ENCODE measurements around the gene NFYB. TPM values are rescaled to one million over a fixed set of nuclear protein-coding genes. Genes with fewer than 3 reads are reported as not detected.

The NFYB gene
- total RNA-seq, 1 experiment from 2014 or later: 36.0 TPM

- DNase-seq: no peak
- H3K9me3 Mint-ChIP-seq (ENCODE audit: low read depth, unreplicated experiment): no peaks in the 10 kb centered on the region
- H3K27me3 Mint-ChIP-seq (ENCODE audit: unreplicated experiment): peaks cover 39% of the 10 kb centered on the region
- no peak overlapping the region for H3K27ac Mint-ChIP-seq (ENCODE audit: unreplicated experiment)
- no TSS peak for BruUV-seq (replicated peaks)
- H3K4me3 Mint-ChIP-seq (ENCODE audit: low read depth, unreplicated experiment): no peak overlapping the region
- CTCF ChIA-PET: no interaction called here
- H3K4me1 Mint-ChIP-seq (ENCODE audit: low read depth, unreplicated experiment): no peaks in the 10 kb centered on the region
- no peak for TF ChIP-seq CTCF (IDR thresholded peaks at IDR 0.05; ENCODE audit: unreplicated experiment)
- no peaks in the 10 kb centered on the region for H3K36me3 Mint-ChIP-seq (ENCODE audit: insufficient read depth, unreplicated experiment)
- intact Hi-C loops (cut with micrococcal nuclease; ENCODE audit: unreplicated experiment): no loop called here
Measured at GRCh38 chr12:104147346-104147745, 9.3 kb upstream of the NFYB start.

GRCh38 chr12:104143918-104144317 lies 5.9 kb upstream of the NFYB start:
- H3K36me3 Mint-ChIP-seq (ENCODE audit: insufficient read depth, unreplicated experiment): no peaks in the 10 kb centered on the region
- no peaks in the 10 kb centered on the region for H3K4me1 Mint-ChIP-seq (ENCODE audit: low read depth, unreplicated experiment)
- no peaks in the 10 kb centered on the region for H3K9me3 Mint-ChIP-seq (ENCODE audit: low read depth, unreplicated experiment)
- no TSS peak for BruUV-seq (replicated peaks)
- H3K4me3 Mint-ChIP-seq (ENCODE audit: low read depth, unreplicated experiment): no peak overlapping the region
- H3K27me3 Mint-ChIP-seq (ENCODE audit: unreplicated experiment): peaks cover 38% of the 10 kb centered on the region
- DNase-seq: no peak
- no peak for TF ChIP-seq CTCF (IDR thresholded peaks at IDR 0.05; ENCODE audit: unreplicated experiment)
- CTCF ChIA-PET: interaction anchor here (0.7 kb wide), 1 partner anchor 261 kb away, joined by 3 read pairs; no protein-coding TSS in a partner anchor
- H3K27ac Mint-ChIP-seq (ENCODE audit: unreplicated experiment): no peak overlapping the region
- intact Hi-C loops (cut with micrococcal nuclease; ENCODE audit: unreplicated experiment): no loop called here

- Mint-ChIP-seq H3K9me3 (ENCODE audit: low read depth, unreplicated experiment) (no peaks in the 10 kb centered on the region), H3K36me3 (ENCODE audit: insufficient read depth, unreplicated experiment) (no peaks in the 10 kb centered on the region), H3K4me1 (ENCODE audit: low read depth, unreplicated experiment) (no peaks in the 10 kb centered on the region), H3K27ac (ENCODE audit: unreplicated experiment) (no peak overlapping the region), H3K4me3 (ENCODE audit: low read depth, unreplicated experiment) (no peak overlapping the region), H3K27me3 (ENCODE audit: unreplicated experiment) (peaks cover 29% of the 10 kb centered on the region)
- intact Hi-C loops (cut with micrococcal nuclease; ENCODE audit: unreplicated experiment): no loop called here
- CTCF ChIA-PET: no interaction called here
- no peak for TF ChIP-seq CTCF (IDR thresholded peaks at IDR 0.05; ENCODE audit: unreplicated experiment)
- BruUV-seq (replicated peaks): no TSS peak
- no peak for DNase-seq
Measured at GRCh38 chr12:104143002-104143401, 5.0 kb upstream of the NFYB start.

GRCh38 chr12:104142543-104142942 lies 4.5 kb upstream of the NFYB start:
- DNase-seq: no peak
- H3K4me3 Mint-ChIP-seq (ENCODE audit: low read depth, unreplicated experiment): no peak overlapping the region
- no peak overlapping the region for H3K27ac Mint-ChIP-seq (ENCODE audit: unreplicated experiment)
- no peaks in the 10 kb centered on the region for H3K4me1 Mint-ChIP-seq (ENCODE audit: low read depth, unreplicated experiment)
- H3K36me3 Mint-ChIP-seq (ENCODE audit: insufficient read depth, unreplicated experiment): no peaks in the 10 kb centered on the region
- H3K9me3 Mint-ChIP-seq (ENCODE audit: low read depth, unreplicated experiment): no peaks in the 10 kb centered on the region
- H3K27me3 Mint-ChIP-seq (ENCODE audit: unreplicated experiment): peaks cover 26% of the 10 kb centered on the region
- CTCF ChIA-PET: no interaction called here
- no peak for TF ChIP-seq CTCF (IDR thresholded peaks at IDR 0.05; ENCODE audit: unreplicated experiment)
- BruUV-seq (replicated peaks): no TSS peak
- intact Hi-C loops (cut with micrococcal nuclease; ENCODE audit: unreplicated experiment): no loop called here

Data from Calu3 (cell line).